ENCODE results near the gene CPTP.

The CPTP gene

GRCh38 chr1:1321477-1321876 lies 3.1 kb upstream of the CPTP start:
- Histone ChIP-seq H3K14ac (ENCODE audit: low read length) (no peak overlapping the region), H3K4me3 (ENCODE audit: low read length in 2 of 2) (peak overlapping the region; percentile 4 to 7), H3K4me1 (ENCODE audit: control insufficient read depth in 2 of 2, insufficient read depth in 1 of 2, low read depth in 1 of 2, low read length in 2 of 2) (peaks cover 10 to 16% of the 10 kb centered on the region in 2 donors), H3K23ac (ENCODE audit: low read depth, low read length, poor library complexity) (peak overlapping the region; percentile 80), H2AK5ac (ENCODE audit: low read depth, low read length) (no peak overlapping the region), H2BK5ac (ENCODE audit: low read length) (peak overlapping the region; percentile 24), H3K9ac (ENCODE audit: low read depth, low read length, poor library complexity) (peak overlapping the region; percentile 60), H3K9me3 (replicated peaks in 1 of 2; ENCODE audit: control insufficient read depth in 2 of 2, insufficient read depth in 1 of 2, low read depth in 1 of 2, low read length in 2 of 2) (no peaks in the 10 kb centered on the region), H3K4ac (ENCODE audit: low read length) (no peak overlapping the region), H3K4me2 (ENCODE audit: insufficient read depth, low read length, poor library complexity, severe bottlenecking) (no peak overlapping the region), H3K79me1 (ENCODE audit: low read depth, low read length) (peaks cover 62% of the 10 kb centered on the region), H3K27me3 (ENCODE audit: control insufficient read depth in 3 of 3, insufficient read depth in 3 of 3, low read depth in 1 of 3, low read length in 3 of 3) (no peaks in the 10 kb centered on the region), H3K36me3 (replicated peaks in 1 of 2; ENCODE audit: control insufficient read depth in 2 of 2, insufficient read depth in 2 of 2, low read length in 2 of 2) (peaks cover 24 to 70% of the 10 kb centered on the region in 2 donors), H3K27ac (replicated peaks; ENCODE audit: low read length) (no peak overlapping the region), H2BK120ac (ENCODE audit: low read depth, low read length) (no peak overlapping the region), H3K18ac (ENCODE audit: low read length) (no peak overlapping the region), H4K8ac (ENCODE audit: low read depth, low read length) (no peak overlapping the region), H4K91ac (ENCODE audit: low read depth, low read length, poor library complexity) (no peak overlapping the region), H2BK15ac (ENCODE audit: low read length) (no peak overlapping the region), H2AFZ (ENCODE audit: low read length) (no peak overlapping the region), H2BK12ac (ENCODE audit: low read length) (peak overlapping the region; percentile 94)
- WGBS, 2 donors (ENCODE audit: extremely low coverage in 2 of 2, insufficient read length in 2 of 2, insufficient replicate concordance in 1 of 2), result no CpG with 5 or more reads among the region's 8 CpGs
- no peak for DNase-seq (ENCODE audit: low spot score)

GRCh38 chr1:1322418-1322817 lies 2.2 kb upstream of the CPTP start:
- Histone ChIP-seq H3K36me3 (replicated peaks in 1 of 2; ENCODE audit: control insufficient read depth in 2 of 2, insufficient read depth in 2 of 2, low read length in 2 of 2) (peaks cover 26 to 69% of the 10 kb centered on the region in 2 donors), H3K79me1 (ENCODE audit: low read depth, low read length) (peaks cover 61% of the 10 kb centered on the region), H2AFZ (ENCODE audit: low read length) (no peak overlapping the region), H4K91ac (ENCODE audit: low read depth, low read length, poor library complexity) (no peak overlapping the region), H3K14ac (ENCODE audit: low read length) (no peak overlapping the region), H3K4me3 (ENCODE audit: low read length in 2 of 2) (no peak overlapping the region), H2AK5ac (ENCODE audit: low read depth, low read length) (no peak overlapping the region), H3K9ac (ENCODE audit: low read depth, low read length, poor library complexity) (no peak overlapping the region), H3K4me1 (ENCODE audit: control insufficient read depth in 2 of 2, insufficient read depth in 1 of 2, low read depth in 1 of 2, low read length in 2 of 2) (peaks cover 10 to 16% of the 10 kb centered on the region in 2 donors), H2BK12ac (ENCODE audit: low read length) (no peak overlapping the region), H4K8ac (ENCODE audit: low read depth, low read length) (no peak overlapping the region), H3K23ac (ENCODE audit: low read depth, low read length, poor library complexity) (no peak overlapping the region), H2BK5ac (ENCODE audit: low read length) (no peak overlapping the region), H2BK15ac (ENCODE audit: low read length) (no peak overlapping the region), H3K27me3 (ENCODE audit: control insufficient read depth in 3 of 3, insufficient read depth in 3 of 3, low read depth in 1 of 3, low read length in 3 of 3) (no peaks in the 10 kb centered on the region), H2BK120ac (ENCODE audit: low read depth, low read length) (no peak overlapping the region), H3K4me2 (ENCODE audit: insufficient read depth, low read length, poor library complexity, severe bottlenecking) (no peak overlapping the region), H3K4ac (ENCODE audit: low read length) (no peak overlapping the region), H3K27ac (replicated peaks; ENCODE audit: low read length) (no peak overlapping the region), H3K18ac (ENCODE audit: low read length) (no peak overlapping the region), H3K9me3 (replicated peaks in 1 of 2; ENCODE audit: control insufficient read depth in 2 of 2, insufficient read depth in 1 of 2, low read depth in 1 of 2, low read length in 2 of 2) (no peaks in the 10 kb centered on the region)
- DNase-seq (ENCODE audit: low spot score), result no peak
- no CpG with 5 or more reads among the region's 14 CpGs for WGBS, 2 donors (ENCODE audit: extremely low coverage in 2 of 2, insufficient read length in 2 of 2, insufficient replicate concordance in 1 of 2)

- Histone ChIP-seq H3K4me2 (ENCODE audit: insufficient read depth, low read length, poor library complexity, severe bottlenecking) (no peak overlapping the region), H3K36me3 (replicated peaks in 1 of 2; ENCODE audit: control insufficient read depth in 2 of 2, insufficient read depth in 2 of 2, low read length in 2 of 2) (peaks cover 26 to 69% of the 10 kb centered on the region in 2 donors), H2AK5ac (ENCODE audit: low read depth, low read length) (peak overlapping the region; percentile 35), H4K91ac (ENCODE audit: low read depth, low read length, poor library complexity) (no peak overlapping the region), H3K9me3 (replicated peaks in 1 of 2; ENCODE audit: control insufficient read depth in 2 of 2, insufficient read depth in 1 of 2, low read depth in 1 of 2, low read length in 2 of 2) (no peaks in the 10 kb centered on the region), H2BK120ac (ENCODE audit: low read depth, low read length) (no peak overlapping the region), H3K27ac (replicated peaks; ENCODE audit: low read length) (no peak overlapping the region), H3K14ac (ENCODE audit: low read length) (no peak overlapping the region), H2BK5ac (ENCODE audit: low read length) (no peak overlapping the region), H3K18ac (ENCODE audit: low read length) (no peak overlapping the region), H3K23ac (ENCODE audit: low read depth, low read length, poor library complexity) (no peak overlapping the region), H2BK15ac (ENCODE audit: low read length) (no peak overlapping the region), H3K4me1 (ENCODE audit: control insufficient read depth in 2 of 2, insufficient read depth in 1 of 2, low read depth in 1 of 2, low read length in 2 of 2) (peaks cover 10 to 16% of the 10 kb centered on the region in 2 donors), H2BK12ac (ENCODE audit: low read length) (no peak overlapping the region), H3K27me3 (ENCODE audit: control insufficient read depth in 3 of 3, insufficient read depth in 3 of 3, low read depth in 1 of 3, low read length in 3 of 3) (no peaks in the 10 kb centered on the region), H2AFZ (ENCODE audit: low read length) (no peak overlapping the region), H4K8ac (ENCODE audit: low read depth, low read length) (no peak overlapping the region), H3K9ac (ENCODE audit: low read depth, low read length, poor library complexity) (peak overlapping the region; percentile 60), H3K79me1 (ENCODE audit: low read depth, low read length) (peaks cover 59% of the 10 kb centered on the region), H3K4me3 (ENCODE audit: low read length in 2 of 2) (peak overlapping the region in 1 of 2 donors; percentile 40), H3K4ac (ENCODE audit: low read length) (no peak overlapping the region)
- no peak for DNase-seq (ENCODE audit: low spot score)
- no CpG with 5 or more reads among the region's 10 CpGs for WGBS, 2 donors (ENCODE audit: extremely low coverage in 2 of 2, insufficient read length in 2 of 2, insufficient replicate concordance in 1 of 2)
Measured at GRCh38 chr1:1322952-1323351, 1.6 kb upstream of the CPTP start.

GRCh38 chr1:1324084-1324523 lies 498 bp upstream of the CPTP start:
- Histone ChIP-seq H4K8ac (ENCODE audit: low read depth, low read length) (no peak overlapping the region), H2AK5ac (ENCODE audit: low read depth, low read length) (peak overlapping the region; percentile 99), H2BK5ac (ENCODE audit: low read length) (no peak overlapping the region), H2BK15ac (ENCODE audit: low read length) (peak overlapping the region; percentile 89), H3K14ac (ENCODE audit: low read length) (peak overlapping the region; percentile 94), H3K27ac (replicated peaks; ENCODE audit: low read length) (no peak overlapping the region), H3K4me3 (ENCODE audit: low read length in 2 of 2) (peak overlapping the region; percentile 97 to 99), H2BK12ac (ENCODE audit: low read length) (no peak overlapping the region), H3K79me1 (ENCODE audit: low read depth, low read length) (peaks cover 56% of the 10 kb centered on the region), H3K4me1 (ENCODE audit: control insufficient read depth in 2 of 2, insufficient read depth in 1 of 2, low read depth in 1 of 2, low read length in 2 of 2) (peaks cover 10 to 16% of the 10 kb centered on the region in 2 donors), H3K18ac (ENCODE audit: low read length) (peak overlapping the region; percentile 59), H3K36me3 (replicated peaks in 1 of 2; ENCODE audit: control insufficient read depth in 2 of 2, insufficient read depth in 2 of 2, low read length in 2 of 2) (peaks cover 23 to 66% of the 10 kb centered on the region in 2 donors), H3K9me3 (replicated peaks in 1 of 2; ENCODE audit: control insufficient read depth in 2 of 2, insufficient read depth in 1 of 2, low read depth in 1 of 2, low read length in 2 of 2) (no peaks in the 10 kb centered on the region), H3K4me2 (ENCODE audit: insufficient read depth, low read length, poor library complexity, severe bottlenecking) (peak overlapping the region; percentile 66), H2AFZ (ENCODE audit: low read length) (peak overlapping the region; percentile 93), H3K4ac (ENCODE audit: low read length) (no peak overlapping the region), H3K23ac (ENCODE audit: low read depth, low read length, poor library complexity) (peak overlapping the region; percentile 91), H3K9ac (ENCODE audit: low read depth, low read length, poor library complexity) (peak overlapping the region; percentile 97), H4K91ac (ENCODE audit: low read depth, low read length, poor library complexity) (no peak overlapping the region), H2BK120ac (ENCODE audit: low read depth, low read length) (no peak overlapping the region), H3K27me3 (ENCODE audit: control insufficient read depth in 3 of 3, insufficient read depth in 3 of 3, low read depth in 1 of 3, low read length in 3 of 3) (no peaks in the 10 kb centered on the region)
- DNase-seq (ENCODE audit: low spot score), result no peak
- no CpG with 5 or more reads among the region's 41 CpGs for WGBS, 2 donors (ENCODE audit: extremely low coverage in 2 of 2, insufficient read length in 2 of 2, insufficient replicate concordance in 1 of 2)
